GM11168 (cell line): ENCODE data around the gene CYP2B6.
"Not testable (repeated sequence)": the region's sequence is repeated elsewhere in the genome, so short reads cannot be mapped to it uniquely, and the experiment has no call there.

Experiments
- in situ Hi-C: fragments of 300-500 bp; cut with MboI; formaldehyde crosslinking; loops from one replicate; pipeline ENCODE4 v1.12.0; 2022; ENCODE audit warnings: low sequenced_read_pairs; ENCODE audit not compliant: unreplicated experiment

Gene CYP2B6

GRCh38 chr19:40976724-40977123 lies 14.4 kb upstream of the CYP2B6 start:
- in situ Hi-C loops = loop anchor here (10.0 kb wide), 1 partner anchor 168 kb away; no protein-coding TSS in a partner anchor

GRCh38 chr19:40979759-40980158 lies 11.3 kb upstream of the CYP2B6 start:
- in situ Hi-C loops = loop anchor here (10.0 kb wide), 1 partner anchor 165 kb away; no protein-coding TSS in a partner anchor

- in situ Hi-C loops = not testable (repeated sequence)
Observed at GRCh38 chr19:40980743-40981442, 10.2 kb upstream of the CYP2B6 start.

- in situ Hi-C loops = no loop called here
Observed at GRCh38 chr19:40981591-40981990, 9.5 kb upstream of the CYP2B6 start.

- in situ Hi-C loops = no loop called here
Observed at GRCh38 chr19:40982594-40983101, 8.4 kb upstream of the CYP2B6 start.

- in situ Hi-C loops = no loop called here
Observed at GRCh38 chr19:40989453-40989852, 1.6 kb upstream of the CYP2B6 start.

GRCh38 chr19:40995355-40995754 lies 4.3 kb downstream of the CYP2B6 start:
- in situ Hi-C loops = no loop called here

GRCh38 chr19:40999018-40999417 lies 7.9 kb downstream of the CYP2B6 start:
- in situ Hi-C loops = not testable (repeated sequence)

- in situ Hi-C loops = no loop called here
Observed at GRCh38 chr19:41000310-41000737, 9.2 kb downstream of the CYP2B6 start.

GRCh38 chr19:41001243-41001971 lies 10.3 kb downstream of the CYP2B6 start:
- in situ Hi-C loops = no loop called here

GRCh38 chr19:41003656-41004055 lies 12.6 kb downstream of the CYP2B6 start:
- in situ Hi-C loops = not testable (repeated sequence)

- in situ Hi-C loops = loop anchor here (5.0 kb wide), 1 partner anchor 67 kb away; no protein-coding TSS in a partner anchor
Observed at GRCh38 chr19:41009700-41010235, 18.7 kb downstream of the CYP2B6 start.

GRCh38 chr19:41013359-41013758 lies 22.3 kb downstream of the CYP2B6 start:
- in situ Hi-C loops = no loop called here

GRCh38 chr19:41014643-41015042 lies 23.6 kb downstream of the CYP2B6 start:
- in situ Hi-C loops = no loop called here

- in situ Hi-C loops = no loop called here
Observed at GRCh38 chr19:41016488-41017071, 25.5 kb downstream of the CYP2B6 start.

GRCh38 chr19:41018736-41019290 lies 27.7 kb downstream of the CYP2B6 start:
- in situ Hi-C loops = no loop called here

GRCh38 chr19:41019346-41019745 lies 28.3 kb downstream of the CYP2B6 start:
- in situ Hi-C loops = no loop called here

- in situ Hi-C loops = no loop called here
Observed at GRCh38 chr19:41023193-41023592, 32.1 kb downstream of the CYP2B6 start.

- in situ Hi-C loops = no loop called here
Observed at GRCh38 chr19:41025411-41025810, 34.3 kb downstream of the CYP2B6 start.

GRCh38 chr19:41025871-41026270 lies 34.8 kb downstream of the CYP2B6 start:
- in situ Hi-C loops = no loop called here
